GM18526 (cell line): ENCODE measurements around the gene ITGA5.

ENCODE experiments used
- POLR2A ChIP-seq: IDR thresholded peaks from 3 replicates; pipeline ENCODE4 v1.6.1; 2011; ENCODE audit not compliant: insufficient read length; ENCODE audit errors: extremely low read depth

The ITGA5 gene

GRCh38 chr12:54437697-54438096 is 18.6 kb upstream of the ITGA5 start:
- TF ChIP-seq POLR2A = no peak

- TF ChIP-seq POLR2A = no peak
Observed at GRCh38 chr12:54437243-54437642, 18.2 kb upstream of the ITGA5 start.

GRCh38 chr12:54432815-54433164 is 13.7 kb upstream of the ITGA5 start:
- TF ChIP-seq POLR2A = no peak

- TF ChIP-seq POLR2A = no peak
Observed at GRCh38 chr12:54431911-54432814, 13.1 kb upstream of the ITGA5 start.

- TF ChIP-seq POLR2A = no peak
Observed at GRCh38 chr12:54430471-54431069, 11.5 kb upstream of the ITGA5 start.

- no peak for TF ChIP-seq POLR2A
Observed at GRCh38 chr12:54429014-54429471, 10.0 kb upstream of the ITGA5 start.

- TF ChIP-seq POLR2A = no peak
Observed at GRCh38 chr12:54428050-54429013, 9.3 kb upstream of the ITGA5 start.

- no peak for TF ChIP-seq POLR2A
Observed at GRCh38 chr12:54427106-54427505, 8.0 kb upstream of the ITGA5 start.

- no peak for TF ChIP-seq POLR2A
Observed at GRCh38 chr12:54426690-54427089, 7.6 kb upstream of the ITGA5 start.

GRCh38 chr12:54425702-54426101 is 6.6 kb upstream of the ITGA5 start:
- TF ChIP-seq POLR2A = no peak

GRCh38 chr12:54424224-54424623 is 5.2 kb upstream of the ITGA5 start:
- TF ChIP-seq POLR2A = no peak

- no peak for TF ChIP-seq POLR2A
Observed at GRCh38 chr12:54423816-54424150, 4.7 kb upstream of the ITGA5 start.

GRCh38 chr12:54421879-54422250 is 2.8 kb upstream of the ITGA5 start:
- TF ChIP-seq POLR2A = no peak

GRCh38 chr12:54421175-54421878 is 2.3 kb upstream of the ITGA5 start:
- no peak for TF ChIP-seq POLR2A

- TF ChIP-seq POLR2A = no peak
Observed at GRCh38 chr12:54420766-54421144, 1.7 kb upstream of the ITGA5 start.

- no peak for TF ChIP-seq POLR2A
Observed at GRCh38 chr12:54418441-54419087, 502 bp downstream of the ITGA5 start.
